GM04504 (cell line): ENCODE data around the gene RALGPS2.
"Not testable (repeated sequence)": the region's sequence is repeated elsewhere in the genome, so short reads cannot be mapped to it uniquely, and the experiment has no call there.

Experiments used
- DNase-seq: peaks from one replicate; pipeline ENCODE4 v3.0.0-alpha.2; 2012; ENCODE audit warnings: low read depth

The RALGPS2 gene

GRCh38 chr1:178724376-178724727, 692 bp upstream of the RALGPS2 start:
- DNase-seq = no peak

- no peak for DNase-seq
These were observed 532 bp downstream of the RALGPS2 start for GRCh38 chr1:178725466-178726086.

- no peak for DNase-seq
These were observed 1.1 kb downstream of the RALGPS2 start for GRCh38 chr1:178726087-178726517.

GRCh38 chr1:178726545-178726944, 1.5 kb downstream of the RALGPS2 start:
- no peak for DNase-seq

GRCh38 chr1:178727014-178727895, 2.2 kb downstream of the RALGPS2 start:
- no peak for DNase-seq

- DNase-seq = no peak
These were observed 8.9 kb downstream of the RALGPS2 start for GRCh38 chr1:178733972-178734371.

GRCh38 chr1:178738780-178739179, 13.7 kb downstream of the RALGPS2 start:
- DNase-seq = no peak

- no peak for DNase-seq
These were observed 14.4 kb downstream of the RALGPS2 start for GRCh38 chr1:178739285-178740045.

- no peak for DNase-seq
These were observed 15.4 kb downstream of the RALGPS2 start for GRCh38 chr1:178740491-178740890.

GRCh38 chr1:178740924-178741323, 15.9 kb downstream of the RALGPS2 start:
- no peak for DNase-seq

- no peak for DNase-seq
These were observed 18.8 kb downstream of the RALGPS2 start for GRCh38 chr1:178743801-178744200.

GRCh38 chr1:178745260-178745659, 20.2 kb downstream of the RALGPS2 start:
- no peak for DNase-seq

GRCh38 chr1:178746345-178746744, 21.3 kb downstream of the RALGPS2 start:
- no peak for DNase-seq

GRCh38 chr1:178747361-178747760, 22.3 kb downstream of the RALGPS2 start:
- DNase-seq = not testable (repeated sequence)

- no peak for DNase-seq
These were observed 24.6 kb downstream of the RALGPS2 start for GRCh38 chr1:178749581-178750166.

- no peak for DNase-seq
These were observed 26.0 kb downstream of the RALGPS2 start for GRCh38 chr1:178751046-178751445.

- no peak for DNase-seq
These were observed 27.8 kb downstream of the RALGPS2 start for GRCh38 chr1:178752891-178753290.

GRCh38 chr1:178754655-178755256, 29.7 kb downstream of the RALGPS2 start:
- not testable (repeated sequence) for DNase-seq

GRCh38 chr1:178768423-178768822, 43.4 kb downstream of the RALGPS2 start:
- no peak for DNase-seq

GRCh38 chr1:178772952-178773351, 47.9 kb downstream of the RALGPS2 start:
- no peak for DNase-seq

GRCh38 chr1:178774263-178774662, 49.2 kb downstream of the RALGPS2 start:
- no peak for DNase-seq

GRCh38 chr1:178776553-178776952, 51.5 kb downstream of the RALGPS2 start:
- DNase-seq = no peak
